Sigmoid colon (tissue), 7 donors: Measurements from ENCODE around the gene FGF14. TPM values are rescaled to one million over a fixed set of nuclear protein-coding genes. Genes with fewer than 3 reads are reported as not detected.

ENCODE experiments used
- DNase-seq: peaks from one replicate; pipeline ENCODE4 v3.0.0-alpha.2; 2019
- H3K27ac ChIP-seq, 4 donors: fragments of 200-600 bp; sonication (generic); one replicate each; pipeline ENCODE4 v1.5.1; 2016 to 2019; ENCODE audit warnings: mild to moderate bottlenecking in 1 of 4
- H3K27me3 ChIP-seq, 3 donors: fragments of 200-600 bp; sonication (generic); one replicate each; pipeline ENCODE4 v1.5.1; 2019; ENCODE audit warnings: mild to moderate bottlenecking in 1 of 3
- H3K36me3 ChIP-seq, 4 donors: fragments of 200-600 bp; sonication (generic); one replicate each; pipeline ENCODE4 v1.5.1; 2016 to 2019
- H3K4me1 ChIP-seq, 4 donors: fragments of 200-600 bp; sonication (generic); one replicate each; pipeline ENCODE4 v1.5.1; 2017 to 2019
- H3K4me3 ChIP-seq, 4 donors: fragments of 200-600 bp; sonication (generic); one replicate each; pipeline ENCODE4 v1.5.1; 2017 to 2019; ENCODE audit warnings: mild to moderate bottlenecking in 2 of 4, moderate library complexity in 1 of 4
- H3K9me3 ChIP-seq, 4 donors: fragments of 200-600 bp in 3 of 4; sonication (generic) in 3 of 4; one replicate each; pipeline versions ENCODE4 v1.5.1 to v1.6.1; 2013 to 2019
- CTCF ChIP-seq, 4 experiments: fragments of 450-650 bp in 3 of 4; fragments of 200-600 bp in 1 of 4; IDR thresholded peaks; one replicate each; pipeline ENCODE4 v1.5.1; 2016 to 2019; ENCODE audit warnings: antibody characterized with exemption in 4 of 4, mild to moderate bottlenecking in 3 of 4, moderate library complexity in 2 of 4
- EP300 ChIP-seq, 4 donors: sonication (generic); formaldehyde crosslinking; IDR thresholded peaks; one replicate each; pipeline ENCODE4 v1.6.1; 2017; ENCODE audit warnings: antibody characterized with exemption in 4 of 4
- POLR2A ChIP-seq, 2 donors: fragments of 450-650 bp; IDR thresholded peaks; one replicate each; pipeline ENCODE4 v1.6.1; 2016; ENCODE audit warnings: antibody characterized with exemption in 2 of 2, mild to moderate bottlenecking in 2 of 2, moderate library complexity in 2 of 2
- POLR2AphosphoS5 ChIP-seq, 4 donors: sonication (generic); formaldehyde crosslinking; IDR thresholded peaks; one replicate each; pipeline ENCODE4 v1.6.1; 2017; ENCODE audit warnings: antibody characterized with exemption in 4 of 4
- WGBS, 2 donors: extraction: QIAGEN DNeasy Blood & Tissue Kit; methylation state at CpG; one replicate each; pipeline ENCODE4 v1.1.7; 2013; 5-methylcytosine and 5-hydroxymethylcytosine counted together
- intact Hi-C: fragments of 100-400 bp; cut with DNase I; formaldehyde crosslinking; loops from one replicate; pipeline ENCODE4 v1.15.1; 2023
- polyA plus RNA-seq, 3 donors: library from polyadenylated mRNA; stranded (reverse); fragments of 200-250 nt; gene quantifications; one replicate each; pipeline ENCODE4 v1.2.3, GENCODE V29; 2013
- total RNA-seq, 4 donors: library from RNA; depleted of rRNA; stranded (reverse); fragments of >200 nt; gene quantifications; one replicate each; pipeline ENCODE4 v1.1.0, GENCODE V29; 2016
- donor health status: healthy with polysubstance abuse.
- donor health status: Bipolar disorder and iron deficiency.
- donor health status: healthy.

Gene FGF14
- total and polyA plus RNA-seq, 7 donors, result under 0.01 to 1.6 (median 1.1) TPM

GRCh38 chr13:102234618-102235017 is 167.2 kb downstream of the FGF14 start:
- 79 to 84% methylated on average over 2 of the region's 2 CpGs for WGBS, 2 donors
- DNase-seq, result no peak
- Histone ChIP-seq H3K4me1 (no peaks in the 10 kb centered on the region), H3K27me3 (no peaks in the 10 kb centered on the region), H3K9me3 (no peaks in the 10 kb centered on the region), H3K4me3 (no peak overlapping the region), H3K36me3 (no peaks in the 10 kb centered on the region), H3K27ac (no peak overlapping the region)
- intact Hi-C loops, result no loop called here
- TF ChIP-seq POLR2AphosphoS5 (IDR thresholded peaks at IDR 0.05) (no peak), EP300 (IDR thresholded peaks at IDR 0.05) (no peak), CTCF (IDR thresholded peaks at IDR 0.05) (no peak), POLR2A (IDR thresholded peaks at IDR 0.05) (no peak)

- H3K4me1 ChIP-seq, result no peaks in the 10 kb centered on the region
- WGBS, 2 donors, result 31 to 51% methylated on average over 3 of the region's 3 CpGs
Measured at GRCh38 chr13:102233566-102234208, 168.2 kb downstream of the FGF14 start.

GRCh38 chr13:102231479-102231878 is 170.4 kb downstream of the FGF14 start:
- no peak for DNase-seq
- H3K4me3 ChIP-seq, result no peak overlapping the region
- no peaks in the 10 kb centered on the region for H3K4me1 ChIP-seq
- WGBS, 2 donors, result 45 to 48% methylated on average over 2 of the region's 2 CpGs
- H3K36me3 ChIP-seq, result no peaks in the 10 kb centered on the region
- no peak overlapping the region for H3K27ac ChIP-seq
- H3K27me3 ChIP-seq, result no peaks in the 10 kb centered on the region
- H3K9me3 ChIP-seq, result no peaks in the 10 kb centered on the region
- intact Hi-C loops, result no loop called here
- TF ChIP-seq POLR2A (IDR thresholded peaks at IDR 0.05) (no peak), EP300 (IDR thresholded peaks at IDR 0.05) (no peak), CTCF (IDR thresholded peaks at IDR 0.05) (no peak), POLR2AphosphoS5 (IDR thresholded peaks at IDR 0.05) (no peak)

More at GRCh38 chr13:102233566-102234208, 168.2 kb downstream of the FGF14 start:
- no peak for DNase-seq
- no peaks in the 10 kb centered on the region for H3K36me3 ChIP-seq
- no peaks in the 10 kb centered on the region for H3K9me3 ChIP-seq
- no peak overlapping the region for H3K27ac ChIP-seq
- TF ChIP-seq EP300 (IDR thresholded peaks at IDR 0.05) (no peak), CTCF (IDR thresholded peaks at IDR 0.05) (no peak), POLR2A (IDR thresholded peaks at IDR 0.05) (no peak), POLR2AphosphoS5 (IDR thresholded peaks at IDR 0.05) (no peak)
- intact Hi-C loops, result no loop called here
- H3K27me3 ChIP-seq, result no peaks in the 10 kb centered on the region
- no peak overlapping the region for H3K4me3 ChIP-seq

GRCh38 chr13:102227741-102228140 is 174.1 kb downstream of the FGF14 start:
- intact Hi-C loops, result no loop called here

GRCh38 chr13:102226591-102226990 is 175.3 kb downstream of the FGF14 start:
- Histone ChIP-seq H3K9me3 (no peaks in the 10 kb centered on the region), H3K4me3 (no peak overlapping the region), H3K27me3 (no peaks in the 10 kb centered on the region), H3K36me3 (no peaks in the 10 kb centered on the region), H3K27ac (no peak overlapping the region), H3K4me1 (no peaks in the 10 kb centered on the region)
- DNase-seq, result no peak
- 82 to 92% methylated on average over 1 of the region's 1 CpG for WGBS, 2 donors
- TF ChIP-seq POLR2AphosphoS5 (IDR thresholded peaks at IDR 0.05) (no peak), EP300 (IDR thresholded peaks at IDR 0.05) (no peak), CTCF (IDR thresholded peaks at IDR 0.05) (no peak), POLR2A (IDR thresholded peaks at IDR 0.05) (no peak)
- intact Hi-C loops, result no loop called here

More at GRCh38 chr13:102227741-102228140, 174.1 kb downstream of the FGF14 start:
- no peak overlapping the region for H3K4me3 ChIP-seq
- H3K27ac ChIP-seq, result no peak overlapping the region
- no peak for DNase-seq
- H3K36me3 ChIP-seq, result no peaks in the 10 kb centered on the region
- H3K4me1 ChIP-seq, result no peaks in the 10 kb centered on the region
- no peaks in the 10 kb centered on the region for H3K27me3 ChIP-seq
- TF ChIP-seq EP300 (IDR thresholded peaks at IDR 0.05) (no peak), POLR2AphosphoS5 (IDR thresholded peaks at IDR 0.05) (no peak)
- H3K9me3 ChIP-seq, result no peaks in the 10 kb centered on the region
- WGBS, 2 donors, result 37 to 65% methylated on average over 6 of the region's 6 CpGs
